ENCODE results near the gene KDM7A. TPM values are rescaled to one million over a fixed set of nuclear protein-coding genes. Genes with fewer than 3 reads are reported as not detected.
"Not testable (repeated sequence)": the region's sequence is repeated elsewhere in the genome, so short reads cannot be mapped to it uniquely, and the experiment has no call there.

Gene KDM7A
- total RNA-seq, 4 donors from 2014 or later = 15.3 to 34.5 (median 23.2) TPM

GRCh38 chr7:140170375-140170774 lies 6.4 kb downstream of the KDM7A start:
- H3K4me1 ChIP-seq = peaks cover 0 to 72% (median 10%) of the 10 kb centered on the region in 4 donors
- TF ChIP-seq POLR2A (IDR thresholded peaks at IDR 0.05) (no peak), EP300 (IDR thresholded peaks at IDR 0.05) (no peak), CTCF (IDR thresholded peaks at IDR 0.05) (no peak)
- H3K27ac ChIP-seq = no peak overlapping the region
- DNase-seq (ENCODE audit: low spot score in 2 of 2) = no peak
- H3K36me3 ChIP-seq = no peaks in the 10 kb centered on the region
- H3K27me3 ChIP-seq = no peaks in the 10 kb centered on the region
- H3K9me3 ChIP-seq = no peaks in the 10 kb centered on the region
- WGBS, 2 donors = 74 to 85% methylated on average over 4 of the region's 4 CpGs
- no peak overlapping the region for H3K4me3 ChIP-seq

GRCh38 chr7:140168816-140169215 lies 8.0 kb downstream of the KDM7A start:
- TF ChIP-seq POLR2A (IDR thresholded peaks at IDR 0.05) (no peak), EP300 (IDR thresholded peaks at IDR 0.05) (no peak), CTCF (IDR thresholded peaks at IDR 0.05) (no peak)
- no peak for DNase-seq (ENCODE audit: low spot score in 2 of 2)
- H3K4me1 ChIP-seq = peaks cover 0 to 64% (median 8%) of the 10 kb centered on the region in 4 donors
- no peaks in the 10 kb centered on the region for H3K27me3 ChIP-seq
- H3K9me3 ChIP-seq = no peaks in the 10 kb centered on the region
- 51 to 54% methylated on average over 2 of the region's 2 CpGs for WGBS, 2 donors
- no peaks in the 10 kb centered on the region for H3K36me3 ChIP-seq
- H3K27ac ChIP-seq = no peak overlapping the region
- no peak overlapping the region for H3K4me3 ChIP-seq

- peaks cover 0 to 46% (median 10%) of the 10 kb centered on the region in 4 donors for H3K4me1 ChIP-seq
- H3K27ac ChIP-seq = no peak overlapping the region
- TF ChIP-seq POLR2A (IDR thresholded peaks at IDR 0.05) (no peak), CTCF (IDR thresholded peaks at IDR 0.05) (no peak), EP300 (IDR thresholded peaks at IDR 0.05) (no peak)
- no peak overlapping the region for H3K4me3 ChIP-seq
- H3K36me3 ChIP-seq = no peaks in the 10 kb centered on the region
- no peaks in the 10 kb centered on the region for H3K27me3 ChIP-seq
- no peak for DNase-seq (ENCODE audit: low spot score in 2 of 2)
- H3K9me3 ChIP-seq = no peaks in the 10 kb centered on the region
- 81% methylated on average over 3 of the region's 3 CpGs for WGBS, 2 donors
These were observed 11.4 kb downstream of the KDM7A start for GRCh38 chr7:140165422-140165821.

- H3K27me3 ChIP-seq; H3K36me3 ChIP-seq; H3K4me3 ChIP-seq; H3K27ac ChIP-seq; H3K9me3 ChIP-seq; DNase-seq (ENCODE audit: low spot score in 2 of 2): not testable (repeated sequence)
- H3K4me1 ChIP-seq = peaks cover 0 to 18% (median 13%) of the 10 kb centered on the region in 4 donors
- 89 to 90% methylated on average over 11 of the region's 11 CpGs for WGBS, 2 donors
These were observed 14.7 kb downstream of the KDM7A start for GRCh38 chr7:140162081-140162480.

- Histone ChIP-seq H3K36me3 (no peaks in the 10 kb centered on the region), H3K4me3 (no peak overlapping the region), H3K27me3 (no peaks in the 10 kb centered on the region), H3K9me3 (no peaks in the 10 kb centered on the region), H3K4me1 (peaks cover 0 to 15% (median 13%) of the 10 kb centered on the region in 4 donors), H3K27ac (no peak overlapping the region)
- 97 to 100% methylated on average over 1 of the region's 1 CpG for WGBS, 2 donors
- no peak for TF ChIP-seq POLR2A (IDR thresholded peaks at IDR 0.05)
- TF ChIP-seq CTCF (IDR thresholded peaks at IDR 0.05) = no peak
- no peak for TF ChIP-seq EP300 (IDR thresholded peaks at IDR 0.05)
- no peak for DNase-seq (ENCODE audit: low spot score in 2 of 2)
These were observed 15.7 kb downstream of the KDM7A start for GRCh38 chr7:140161047-140161446.

- Histone ChIP-seq H3K36me3 (no peaks in the 10 kb centered on the region), H3K27me3 (no peaks in the 10 kb centered on the region), H3K4me3 (no peak overlapping the region), H3K9me3 (no peaks in the 10 kb centered on the region), H3K4me1 (peaks cover 0 to 16% (median 9%) of the 10 kb centered on the region in 4 donors), H3K27ac (no peak overlapping the region)
- TF ChIP-seq EP300 (IDR thresholded peaks at IDR 0.05) (no peak), CTCF (IDR thresholded peaks at IDR 0.05) (no peak), POLR2A (IDR thresholded peaks at IDR 0.05) (no peak)
- 28 to 41% methylated on average over 2 of the region's 2 CpGs for WGBS, 2 donors
- DNase-seq (ENCODE audit: low spot score in 2 of 2) = no peak
These were observed 16.5 kb downstream of the KDM7A start for GRCh38 chr7:140160308-140160707.

All from tibial nerve (tissue), 4 donors.